A549 (cell line): ENCODE results near the gene CTRL. TPM values are rescaled to one million over a fixed set of nuclear protein-coding genes. Genes with fewer than 3 reads are reported as not detected.

Experiments used
- ATAC-seq, 2 experiments: fragments of 200-7000 bp in 1 of 2; fragments of >200 bp in 1 of 2; cut with Nextera tagmentation in 1 of 2; cut with Tn5 transposase in 1 of 2; 3 replicates each; pipeline versions ENCODE4 v1.8.0 to v1.9.1; 2018 to 2020; ENCODE audit warnings: mild to moderate bottlenecking in 1 of 2, moderate library complexity in 1 of 2
- CTCF ChIA-PET: fragments of 300-600 bp; sonication (Branson Sonifier 250); formaldehyde crosslinking; extraction: SDS; loops from one replicate; lab custom pipeline; 2021; ENCODE audit warnings: antibody characterized with exemption, inconsistent platforms; lab: Yijun Ruan, JAX
- POLR2A ChIA-PET: fragments of 350-600 bp; formaldehyde crosslinking; extraction: SDS; loops from one replicate; lab custom pipeline; 2021; ENCODE audit warnings: antibody characterized with exemption, inconsistent platforms; lab: Yijun Ruan, JAX
- DNase-seq, 2 experiments: peaks; one replicate each; pipeline versions ENCODE4 v3.0.0 to v3.0.0-alpha.2; 2011 to 2016; ENCODE audit warnings: low read depth in 1 of 2, low spot score in 1 of 2
- FAIRE-seq: peaks from 2 replicates; lab custom pipeline; 2011; peaks lifted over from hg19 to GRCh38; lab: Jason Lieb, UNC
- H3K27ac ChIP-seq, 2 experiments: fragments of >200 bp; sonication (Bioruptor Twin); formaldehyde crosslinking; 3 replicates each; pipeline ENCODE4 v1.5.1; 2016 to 2017
- H3K4me1 ChIP-seq: fragments of >200 bp; sonication (Bioruptor Twin); formaldehyde crosslinking; 3 replicates; pipeline ENCODE4 v1.6.1; 2016
- H3K4me2 ChIP-seq: fragments of >200 bp; sonication (Bioruptor Twin); formaldehyde crosslinking; 3 replicates; pipeline ENCODE4 v1.6.1; 2016
- H3K4me3 ChIP-seq: fragments of >200 bp; sonication (Bioruptor Twin); formaldehyde crosslinking; 3 replicates; pipeline ENCODE4 v1.5.1; 2016
- H3K9me3 ChIP-seq: fragments of >200 bp; sonication (Bioruptor Twin); formaldehyde crosslinking; 3 replicates; pipeline ENCODE4 v1.6.1; 2016
- BCL3 ChIP-seq: fragments of >200 bp; sonication (Bioruptor Twin); formaldehyde crosslinking; IDR thresholded peaks from 3 replicates; pipeline ENCODE4 v1.6.1; 2016
- CBX2 ChIP-seq: fragments of 200-600 bp; sonication (generic); IDR thresholded peaks from 2 replicates; pipeline ENCODE4 v1.6.1; 2016; ENCODE audit warnings: low read depth, mild to moderate bottlenecking, borderline replicate concordance
- CBX8 ChIP-seq: fragments of 200-600 bp; sonication (generic); IDR thresholded peaks from 2 replicates; pipeline ENCODE4 v1.6.1; 2016
- CHD2 ChIP-seq: fragments of 150-350 bp; IDR thresholded peaks from 2 replicates; pipeline ENCODE4 v1.6.1; 2014; ENCODE audit warnings: low read length; ENCODE audit not compliant: partially characterized antibody
- E2F6 ChIP-seq: IDR thresholded peaks from 2 replicates; pipeline ENCODE4 v1.6.1; 2012; ENCODE audit warnings: low read depth, borderline replicate concordance
- ELK1 ChIP-seq: fragments of 150-350 bp; IDR thresholded peaks from 2 replicates; pipeline ENCODE4 v1.6.1; 2014; ENCODE audit warnings: low read depth, mild to moderate bottlenecking, low read length
- EP300 ChIP-seq, 2 experiments: fragments of >200 bp; sonication (Bioruptor Twin); formaldehyde crosslinking; IDR thresholded peaks; 2 replicates in 1 of 2; 3 replicates in 1 of 2; pipeline ENCODE4 v1.6.1; 2016 to 2017
- ESRRA ChIP-seq: fragments of 150-350 bp; IDR thresholded peaks from 2 replicates; pipeline ENCODE4 v1.6.1; 2014; ENCODE audit warnings: mild to moderate bottlenecking, low read length, borderline replicate concordance
- FOSL2 ChIP-seq, 2 experiments: fragments of 450-650 bp in 1 of 2; fragments of >200 bp in 1 of 2; sonication (Bioruptor Twin) in 1 of 2; formaldehyde crosslinking; IDR thresholded peaks; 2 replicates each; pipeline versions ENCODE4 v1.5.0 to v1.6.1; 2016 to 2020; ENCODE audit warnings: mild to moderate bottlenecking in 1 of 2, moderate library complexity in 1 of 2
- GATA3 ChIP-seq: IDR thresholded peaks from 2 replicates; pipeline ENCODE4 v1.6.1; 2012; ENCODE audit warnings: borderline replicate concordance
- HES2 ChIP-seq: fragments of >200 bp; sonication (Bioruptor Twin); formaldehyde crosslinking; IDR thresholded peaks from 2 replicates; pipeline ENCODE4 v1.6.1; 2016
- HEYL ChIP-seq: fragments of 250-450 bp; sonication (Bioruptor Pico); IDR thresholded peaks from 2 replicates; pipeline ENCODE4 v1.8.0; 2021; ENCODE audit warnings: mild to moderate bottlenecking, moderate library complexity
- HMGXB4 ChIP-seq: fragments of 250-450 bp; sonication (Bioruptor Pico); IDR thresholded peaks from 2 replicates; pipeline ENCODE4 v1.5.0; 2021; ENCODE audit warnings: mild to moderate bottlenecking, moderate library complexity, borderline replicate concordance
- KDM1A ChIP-seq: fragments of 200-600 bp; sonication (generic); IDR thresholded peaks from 2 replicates; pipeline ENCODE4 v1.6.1; 2016; ENCODE audit warnings: low read depth, mild to moderate bottlenecking
- MAX ChIP-seq: IDR thresholded peaks from 2 replicates; pipeline ENCODE4 v1.6.1; 2012
- MAZ ChIP-seq: fragments of 150-350 bp; IDR thresholded peaks from 2 replicates; pipeline ENCODE4 v1.6.1; 2014; ENCODE audit warnings: antibody characterized with exemption, low read depth, low read length, borderline replicate concordance
- MYC ChIP-seq: IDR thresholded peaks from 2 replicates; pipeline ENCODE4 v1.6.1; 2012; ENCODE audit warnings: mild to moderate bottlenecking, inconsistent platforms, low read length, improper control_type of control experiment, borderline replicate concordance
- PHF8 ChIP-seq: fragments of 200-600 bp; sonication (generic); IDR thresholded peaks from 2 replicates; pipeline ENCODE4 v1.6.1; 2016; ENCODE audit warnings: low read depth, mild to moderate bottlenecking, antibody characterized with exemption, moderate library complexity, borderline replicate concordance
- RCOR1 ChIP-seq: fragments of 150-350 bp; IDR thresholded peaks from 2 replicates; pipeline ENCODE4 v1.6.1; 2014; ENCODE audit warnings: antibody characterized with exemption, low read length, low read depth
- USF2 ChIP-seq: fragments of 450-650 bp; IDR thresholded peaks from 2 replicates; pipeline ENCODE4 v1.6.1; 2014; ENCODE audit warnings: antibody characterized with exemption
- ZC3H11A ChIP-seq: fragments of 450-650 bp; IDR thresholded peaks from 2 replicates; pipeline ENCODE4 v1.6.1; 2014; ENCODE audit warnings: antibody characterized with exemption, mild to moderate bottlenecking
- whole genome bisulfite sequencing: methylation state at CpG from one replicate; pipeline ENCODE4 v1.1.6; 2017; ENCODE audit errors: missing lambda C conversion rate; 5-methylcytosine and 5-hydroxymethylcytosine counted together
- polyA plus RNA-seq, 4 experiments: library from polyadenylated mRNA; depleted of rRNA in 3 of 4; stranded (reverse); fragments of >200 nt; fragmentation: RNase III in 1 of 4; extraction: RNeasy Plus Mini Kit Qiagen cat#74134 plus additional on column Dnase treatment in 1 of 4; gene quantifications; 2 replicates in 3 of 4; 3 replicates in 1 of 4; pipeline ENCODE4 v1.2.3, GENCODE V29; 2011 to 2017

The CTRL gene
- polyA plus RNA-seq, 2 of the 4 experiments (the other 2 are of a cell fraction), result 0.92 to 3.6 TPM

- FAIRE-seq, result no peak
- 95% methylated on average over 5 of the region's 5 CpGs for WGBS
- Histone ChIP-seq H3K4me1 (no peaks in the 10 kb centered on the region), H3K27ac (no peak overlapping the region), H3K9me3 (no peaks in the 10 kb centered on the region), H3K4me3 (no peak overlapping the region), H3K4me2 (no peak overlapping the region)
- ChIA-PET CTCF (interaction anchor here (0.6 to 12.7 kb wide), 5 partner anchors 19 to 471 kb away, joined by 3 to 102 read pairs (median 7); partner anchors contain the start of gene NRN1L), POLR2A (no interaction called here)
- DNase-seq, result no peak
- TF ChIP-seq HES2, result no peak
- TF ChIP-seq CBX8, result no peak
- no peak for TF ChIP-seq KDM1A
- TF ChIP-seq MYC, result no peak
- no peak for TF ChIP-seq ZC3H11A
- TF ChIP-seq MAX, result no peak
- TF ChIP-seq MAZ, result no peak
- TF ChIP-seq HEYL, result no peak
- TF ChIP-seq USF2, result no peak
- no peak for TF ChIP-seq RCOR1
- no peak for ATAC-seq
Measured at GRCh38 chr16:67901734-67902133, 29.9 kb downstream of the CTRL start.

- TF ChIP-seq FOSL2 (IDR thresholded peaks at IDR 0.05), result no peak
- TF ChIP-seq FOSL2 (CRISPR knock-in tag; IDR thresholded peaks at IDR 0.05), result no peak
- TF ChIP-seq EP300 (IDR thresholded peaks at IDR 0.05), result no peak
- TF ChIP-seq ELK1, result no peak
- no peak for TF ChIP-seq ESRRA
- no peak for TF ChIP-seq GATA3
- Histone ChIP-seq H3K9me3 (no peaks in the 10 kb centered on the region), H3K4me1 (peaks cover 9% of the 10 kb centered on the region; the same call in 2 of the 3 replicates), H3K27ac (no peak overlapping the region), H3K4me2 (no peak overlapping the region), H3K4me3 (no peak overlapping the region)
- no peak for ATAC-seq
- ChIA-PET CTCF (interaction anchor here (1.0 to 12.7 kb wide), 9 partner anchors 9 to 376 kb away, joined by 4 to 102 read pairs (median 5); partner anchors contain the start of gene NRN1L), POLR2A (no interaction called here)
- 98% methylated on average over 3 of the region's 3 CpGs for WGBS
- no peak for FAIRE-seq
- DNase-seq, result no peak
Measured at GRCh38 chr16:67897231-67897630, 34.4 kb downstream of the CTRL start.

- DNase-seq (no peak), ATAC-seq (no peak; a peak in 1 of 6 replicates), FAIRE-seq (no peak)
- 12% methylated on average over 14 of the region's 14 CpGs for WGBS
- Histone ChIP-seq H3K9me3 (no peaks in the 10 kb centered on the region), H3K4me3 (peak overlapping the region; percentile 98), H3K4me1 (peaks cover 11% of the 10 kb centered on the region; the same call in 2 of the 3 replicates), H3K4me2 (peak overlapping the region; percentile 97), H3K27ac (peak overlapping the region; percentile 90 to 94)
- CTCF ChIA-PET, result interaction anchor here (0.6 to 3.7 kb wide), 5 partner anchors 11 to 201 kb away, joined by 3 to 44 read pairs (median 4); no protein-coding TSS in a partner anchor
- POLR2A ChIA-PET, result interaction anchor here (1.2 to 1.9 kb wide), 2 partner anchors 10 to 48 kb away, joined by 3 to 8 read pairs; partner anchors contain the start of gene NRN1L
- TF ChIP-seq ESRRA (no peak), MAZ (no peak), CBX2 (no peak), HMGXB4 (CRISPR knock-in tag) (no peak), PHF8 (no peak), BCL3 (no peak), GATA3 (no peak), E2F6 (no peak), CHD2 (no peak), MYC (no peak)
Measured at GRCh38 chr16:67893743-67894399, 37.8 kb downstream of the CTRL start.
